Stromal cell of bone marrow (primary cell): ENCODE data around the gene MGLL.
"Not testable (repeated sequence)": the region's sequence is repeated elsewhere in the genome, so short reads cannot be mapped to it uniquely, and the experiment has no call there.

Source experiments
- DNase-seq: peaks from one replicate; pipeline ENCODE4 v3.0.0-alpha.2; 2012; ENCODE audit warnings: low read depth

MGLL gene

DNA sequence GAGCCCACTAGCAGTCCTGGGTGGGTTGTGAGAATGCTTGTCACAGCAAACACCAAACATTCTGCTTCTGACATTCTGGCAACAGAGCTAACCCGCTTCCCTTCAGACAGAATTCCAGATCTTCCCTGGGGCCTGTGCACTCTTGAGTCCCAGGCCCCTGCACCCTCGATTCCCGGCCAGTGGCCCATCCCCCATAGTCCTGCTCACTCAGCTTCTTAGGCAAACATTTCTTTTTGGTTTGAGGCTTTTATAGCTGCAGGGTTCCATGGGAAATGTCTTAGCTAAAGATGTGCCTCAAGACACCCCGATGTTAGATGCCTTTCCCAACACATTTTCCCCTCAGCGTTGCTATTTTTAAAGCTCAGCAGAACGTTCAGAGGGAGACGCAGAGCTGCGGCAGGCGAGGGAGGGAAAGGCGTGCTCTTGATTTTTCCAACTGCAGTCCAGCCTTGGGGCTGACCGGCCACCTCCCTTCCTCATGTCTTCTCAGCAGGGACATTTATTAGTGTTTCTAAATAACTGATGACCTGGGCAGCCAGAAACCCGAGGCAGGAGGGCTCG is 114.4 kb downstream of the MGLL start:
- DNase-seq = no peak

DNA sequence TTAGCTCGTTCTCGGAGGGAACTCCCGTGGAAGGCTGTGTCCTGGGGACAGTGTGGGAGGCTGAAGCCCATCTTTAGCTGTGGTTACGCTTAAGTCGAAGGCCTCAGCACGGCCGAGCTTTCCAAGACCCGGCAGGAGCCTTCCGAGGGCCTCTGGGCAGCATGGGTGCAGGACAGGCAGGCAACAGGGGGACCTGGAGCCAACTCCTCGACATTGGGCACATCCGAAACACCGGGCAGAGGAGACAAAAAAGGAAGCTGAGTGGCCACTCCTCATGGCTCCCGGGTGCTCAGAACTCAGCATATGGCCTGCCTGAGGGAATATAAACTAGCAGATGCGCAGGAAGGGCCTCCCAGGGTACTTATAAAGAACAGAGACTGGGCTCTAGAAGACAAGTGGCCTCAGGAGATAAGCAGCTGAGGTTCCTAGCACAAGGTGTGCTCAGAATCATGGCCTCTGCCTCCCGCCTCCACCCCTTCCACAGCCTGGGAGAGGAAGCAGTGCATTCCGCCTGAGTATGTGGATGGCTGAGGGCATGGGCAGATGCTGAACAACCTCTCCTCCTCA is 115.4 kb downstream of the MGLL start:
- DNase-seq = no peak

DNA sequence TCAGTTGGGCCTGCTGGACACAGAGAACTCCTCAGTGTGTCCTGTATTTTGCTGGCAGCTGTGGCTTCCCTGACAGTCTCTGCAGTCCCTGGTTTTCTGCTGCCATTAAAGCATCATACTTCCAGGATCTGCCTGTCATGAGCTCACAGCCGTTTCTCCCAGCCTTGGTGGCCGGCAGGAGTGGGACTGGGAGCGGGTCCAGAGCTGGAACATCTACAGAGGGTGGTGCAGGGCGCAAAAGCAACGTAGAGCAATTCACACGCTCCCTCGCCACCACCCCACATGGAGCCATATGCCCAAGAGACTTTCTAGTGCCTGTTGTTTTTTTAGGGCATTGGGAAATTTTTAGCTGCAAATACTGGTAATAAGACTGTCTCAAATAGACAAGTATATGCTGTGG is 116.0 kb downstream of the MGLL start:
- no peak for DNase-seq

- DNase-seq = not testable (repeated sequence)
These were observed 117.5 kb downstream of the MGLL start for GRCh38 chr3:127704840-127705239.

DNA sequence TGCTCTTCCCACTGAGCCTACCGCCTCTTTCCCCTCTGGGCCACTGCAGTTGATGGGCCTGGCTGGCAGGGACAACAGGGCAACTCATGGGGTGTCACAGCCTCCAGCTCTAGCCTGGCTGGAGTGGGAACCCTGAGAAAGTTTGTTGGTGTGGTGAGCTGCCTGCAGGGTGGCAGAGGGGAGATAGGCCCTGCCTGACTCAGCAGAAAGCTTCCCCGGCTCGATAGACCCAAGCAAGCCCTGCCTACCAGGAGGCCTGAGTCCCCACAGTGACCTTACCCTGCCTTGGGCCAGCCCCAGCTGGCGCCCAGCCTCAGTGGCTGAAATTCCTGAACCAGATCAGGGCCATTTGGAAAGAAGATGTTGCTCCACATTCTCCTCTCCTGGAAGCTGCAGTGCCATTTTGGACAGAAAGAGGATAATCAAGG is 120.2 kb downstream of the MGLL start:
- no peak for DNase-seq

DNA sequence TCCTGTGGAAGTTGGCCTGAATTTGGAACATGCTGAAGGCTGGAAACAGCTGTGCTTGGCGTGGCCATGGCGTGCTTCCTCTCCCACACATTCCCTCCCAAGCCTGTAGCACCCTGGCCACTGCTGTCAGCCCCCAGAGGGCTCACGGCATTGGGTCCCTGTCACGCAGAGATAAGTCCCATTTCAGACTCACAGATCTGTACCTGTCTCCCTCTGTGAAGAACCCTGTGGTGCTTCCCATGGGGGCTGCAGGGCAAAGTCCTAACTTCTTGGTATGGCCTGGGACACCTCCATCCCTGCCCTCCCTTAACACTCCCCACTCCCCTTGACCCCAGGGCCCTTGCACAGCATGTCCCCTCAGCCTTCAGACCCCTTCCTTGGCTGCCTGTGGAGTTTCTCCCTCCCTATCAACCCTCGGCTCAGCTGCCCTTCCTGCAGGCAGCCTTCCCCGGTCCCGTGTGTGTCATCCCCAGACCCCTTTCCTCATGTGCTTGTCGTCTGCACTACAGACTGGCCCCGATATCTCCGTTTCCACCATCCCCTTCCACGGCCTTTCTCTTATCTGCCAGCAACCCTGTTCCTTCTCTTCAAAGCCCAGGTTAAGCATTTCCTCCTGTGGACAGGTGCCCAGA is 120.9 kb downstream of the MGLL start:
- DNase-seq = no peak

DNA sequence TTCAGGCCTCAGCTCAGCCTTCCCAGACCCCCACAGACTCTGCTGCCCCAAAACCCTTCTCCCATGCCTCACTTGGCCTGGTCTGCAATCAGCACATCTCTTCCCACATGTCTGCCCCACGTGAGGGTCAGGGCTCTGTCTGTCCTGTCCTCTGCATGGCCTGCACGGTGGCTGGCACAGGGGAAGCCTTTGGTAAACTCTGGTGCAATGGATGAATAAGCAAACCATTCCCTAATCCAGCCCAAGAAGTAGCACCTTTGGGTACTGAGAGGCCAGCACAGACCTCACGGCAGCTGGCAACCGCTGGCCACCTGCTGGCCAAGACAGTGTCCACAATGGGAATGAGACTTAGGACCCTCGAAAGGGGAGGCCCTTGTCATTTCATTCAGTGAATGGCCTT is 121.9 kb downstream of the MGLL start:
- no peak for DNase-seq

GRCh38 chr3:127699416-127700300 is 122.7 kb downstream of the MGLL start:
- DNase-seq = no peak

GRCh38 chr3:127698691-127699415 is 123.5 kb downstream of the MGLL start:
- DNase-seq = no peak

DNA sequence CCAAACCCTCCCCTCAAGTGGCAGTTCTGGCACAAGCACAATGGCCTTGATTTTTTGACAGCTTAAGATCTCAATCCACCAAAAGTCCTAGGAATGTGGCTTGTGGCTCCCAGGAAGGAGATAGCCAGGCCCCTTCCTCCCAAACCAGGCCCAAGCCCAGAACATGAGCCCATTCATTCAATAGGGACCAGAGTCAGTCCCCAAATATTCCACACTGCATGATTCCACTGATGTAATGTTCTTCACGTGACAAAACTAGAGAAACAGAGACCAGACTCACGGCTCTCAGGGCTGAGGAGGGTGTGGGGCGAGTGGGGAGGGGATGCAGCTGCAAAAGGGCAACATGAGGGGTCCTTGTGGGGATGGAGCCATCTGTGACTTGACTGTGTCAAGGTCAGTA is 124.0 kb downstream of the MGLL start:
- no peak for DNase-seq

DNA sequence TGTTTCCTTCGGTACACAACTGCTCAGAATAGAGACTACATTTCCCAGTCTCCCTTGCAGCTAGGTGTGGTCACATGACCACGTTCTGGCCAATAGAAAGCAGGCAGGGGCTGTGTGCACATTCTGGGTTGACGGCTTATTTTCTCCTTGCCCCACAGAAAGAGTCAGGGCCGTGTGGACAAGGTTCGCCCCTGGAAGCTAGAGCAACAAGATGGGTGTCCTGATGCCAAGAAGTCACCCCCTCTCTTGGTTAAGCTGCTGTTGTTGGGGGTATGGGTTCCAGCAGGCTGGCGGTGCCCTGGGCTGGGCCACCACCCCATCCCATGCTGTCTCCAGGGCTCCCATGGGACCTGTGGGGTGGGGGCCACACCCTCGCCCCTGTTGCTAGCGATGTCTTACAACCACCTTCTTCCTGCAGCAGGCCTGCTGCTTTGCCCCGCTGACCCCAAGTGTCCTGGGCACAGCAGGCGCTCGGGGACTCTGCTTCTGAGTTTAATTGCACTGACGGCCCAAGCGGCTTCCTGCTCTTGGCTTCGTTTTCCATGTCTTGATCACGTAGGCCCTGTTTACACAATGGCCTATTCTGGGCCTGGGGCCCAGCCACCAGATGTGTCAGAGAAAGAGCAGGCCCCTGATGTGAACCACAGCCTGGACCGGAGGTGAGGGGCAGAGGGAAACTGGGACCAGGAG is 124.6 kb downstream of the MGLL start:
- DNase-seq = peak; percentile 86

DNA sequence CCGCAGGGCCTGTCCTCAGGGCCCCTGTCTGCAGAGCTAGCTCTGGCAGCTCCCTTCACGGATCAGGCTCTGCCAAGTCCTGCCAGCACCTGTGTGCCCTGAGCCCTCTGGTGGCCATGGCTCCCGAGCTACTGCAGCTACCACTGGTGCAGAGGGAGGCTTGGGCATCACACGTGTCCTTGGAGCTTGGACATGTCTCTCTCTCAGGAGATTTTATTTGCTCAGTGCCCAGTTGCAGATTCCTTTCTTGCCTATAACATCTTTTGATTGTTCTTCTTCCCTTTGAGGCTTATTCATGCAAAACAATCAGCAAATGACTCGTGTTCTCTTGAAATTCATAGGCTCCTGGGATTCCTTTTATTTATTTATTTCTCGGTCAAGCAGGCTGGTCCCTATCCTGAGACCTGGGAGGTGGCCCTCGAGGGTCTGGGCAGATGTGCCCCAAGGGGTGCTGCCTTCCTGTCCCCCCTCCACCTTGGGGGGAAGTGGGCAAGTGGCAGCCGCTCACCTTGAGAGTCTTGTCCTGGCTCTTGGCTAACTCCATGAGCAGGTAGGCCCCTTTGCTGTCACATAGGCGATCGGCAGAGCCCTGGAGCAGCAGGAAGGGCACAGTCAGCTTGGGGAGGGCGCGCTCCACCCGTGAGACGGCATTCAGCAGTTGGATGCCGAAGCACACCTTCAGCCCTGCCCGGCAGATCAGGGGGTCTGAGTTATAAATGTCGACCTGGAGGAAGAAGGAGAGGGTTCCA is 127.7 kb downstream of the MGLL start:
- no peak for DNase-seq

DNA sequence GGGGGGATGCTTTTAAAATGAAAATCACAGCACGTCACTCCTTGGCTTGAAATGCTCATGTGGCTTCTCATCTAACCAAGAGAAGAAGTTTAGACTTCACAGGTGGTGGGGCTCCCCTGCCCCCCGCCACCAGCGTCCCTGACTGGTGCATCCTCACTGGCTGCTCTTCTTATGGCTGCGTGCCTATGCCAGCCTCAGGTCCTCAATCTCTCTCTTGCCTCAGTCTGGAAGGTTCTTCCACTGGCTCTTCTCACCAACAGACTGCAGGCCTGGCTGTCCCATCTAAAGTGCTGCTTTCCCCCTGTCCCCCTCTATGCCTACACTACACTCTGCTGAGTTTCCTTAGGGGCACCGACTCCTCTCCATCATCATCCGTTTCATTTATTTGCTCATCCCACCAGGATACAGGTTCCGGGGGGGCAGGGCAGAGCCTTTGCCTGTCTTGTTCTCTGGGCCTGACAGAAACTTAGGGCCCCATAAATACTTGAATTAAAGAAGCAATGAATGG is 128.9 kb downstream of the MGLL start:
- DNase-seq = no peak

DNA sequence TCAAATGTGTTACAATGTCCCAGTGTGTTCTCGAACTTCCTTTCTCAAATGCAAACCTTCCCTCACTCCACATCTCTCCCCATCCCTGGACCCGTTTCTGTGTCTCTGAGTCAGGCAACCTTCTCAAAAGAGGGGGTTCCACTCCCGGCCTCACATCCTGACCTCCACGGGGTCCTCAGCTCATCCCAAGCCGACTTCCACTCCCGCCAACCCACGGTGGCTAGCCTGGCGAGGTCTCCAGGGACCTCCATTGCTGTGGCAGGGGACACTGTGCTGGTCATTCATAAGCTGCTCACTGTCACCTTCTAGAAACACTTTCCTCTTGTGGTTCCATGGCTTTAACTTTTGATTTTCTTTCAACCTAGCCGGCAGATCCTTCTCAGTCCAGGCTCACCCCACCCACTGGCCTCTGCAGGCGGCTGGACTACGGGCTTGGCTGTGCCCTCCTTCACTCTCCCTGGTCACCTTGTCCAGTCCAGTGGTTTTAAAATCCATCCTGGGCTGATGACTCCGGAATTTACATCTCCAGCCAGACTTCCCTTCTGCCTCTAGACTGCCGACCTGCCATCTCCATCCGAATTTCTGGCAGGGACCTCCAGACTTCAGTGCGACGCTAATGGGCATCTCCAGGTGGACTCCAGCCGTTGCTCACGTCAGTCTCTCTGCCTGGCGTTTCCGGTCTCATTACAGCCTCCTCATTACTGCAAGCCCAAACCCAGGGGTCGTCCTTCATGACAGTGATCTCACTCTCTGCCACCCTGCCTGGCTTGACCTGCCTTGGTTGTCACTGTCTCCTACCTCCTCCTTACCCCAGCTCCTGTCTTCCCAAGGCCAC is 129.6 kb downstream of the MGLL start:
- no peak for DNase-seq

GRCh38 chr3:127691974-127692373 is 130.3 kb downstream of the MGLL start:
- no peak for DNase-seq

DNA sequence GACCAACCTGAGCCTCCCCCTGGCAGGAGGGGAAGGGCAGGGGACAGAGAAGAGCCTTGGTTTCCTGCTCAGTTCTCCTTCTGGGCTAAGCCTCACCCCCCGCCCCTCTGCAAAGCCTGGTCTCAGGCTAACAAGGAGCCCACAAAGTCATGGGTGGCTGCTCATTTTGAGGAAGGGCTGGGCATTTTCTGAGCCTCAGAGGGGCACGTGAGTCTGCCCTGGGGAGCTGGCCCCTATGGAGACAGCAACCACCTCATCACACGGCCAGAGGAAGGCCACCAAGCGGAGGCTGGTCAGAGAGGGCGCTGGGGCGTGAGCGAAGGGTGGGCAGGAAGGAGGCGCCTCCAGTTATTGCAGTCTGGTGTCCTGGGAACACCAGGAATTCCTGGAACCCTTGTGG is 130.8 kb downstream of the MGLL start:
- DNase-seq = no peak

- DNase-seq = peak; percentile 26
These were observed 131.4 kb downstream of the MGLL start for GRCh38 chr3:127690823-127691452.

DNA sequence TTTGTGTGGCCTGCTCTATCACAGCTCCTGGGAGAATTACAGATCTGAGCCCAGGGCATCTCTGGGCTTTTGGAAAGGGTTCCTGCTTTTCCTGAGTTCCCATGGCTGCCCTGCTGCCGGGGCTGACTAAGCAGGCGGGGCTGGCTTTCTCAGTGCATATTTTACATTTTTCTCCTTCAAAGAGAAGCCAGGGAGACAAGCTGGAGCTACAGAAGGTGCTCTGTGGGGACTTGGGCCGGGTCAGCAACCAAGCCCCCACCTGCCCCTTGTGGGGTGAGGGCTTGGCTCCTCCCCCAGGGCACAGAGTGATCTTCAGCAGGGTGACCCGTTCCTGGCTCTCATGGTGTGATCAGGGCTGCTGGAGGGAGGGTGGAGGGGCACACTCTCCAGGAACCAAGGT is 132.2 kb downstream of the MGLL start:
- DNase-seq = peak; percentile 28

DNA sequence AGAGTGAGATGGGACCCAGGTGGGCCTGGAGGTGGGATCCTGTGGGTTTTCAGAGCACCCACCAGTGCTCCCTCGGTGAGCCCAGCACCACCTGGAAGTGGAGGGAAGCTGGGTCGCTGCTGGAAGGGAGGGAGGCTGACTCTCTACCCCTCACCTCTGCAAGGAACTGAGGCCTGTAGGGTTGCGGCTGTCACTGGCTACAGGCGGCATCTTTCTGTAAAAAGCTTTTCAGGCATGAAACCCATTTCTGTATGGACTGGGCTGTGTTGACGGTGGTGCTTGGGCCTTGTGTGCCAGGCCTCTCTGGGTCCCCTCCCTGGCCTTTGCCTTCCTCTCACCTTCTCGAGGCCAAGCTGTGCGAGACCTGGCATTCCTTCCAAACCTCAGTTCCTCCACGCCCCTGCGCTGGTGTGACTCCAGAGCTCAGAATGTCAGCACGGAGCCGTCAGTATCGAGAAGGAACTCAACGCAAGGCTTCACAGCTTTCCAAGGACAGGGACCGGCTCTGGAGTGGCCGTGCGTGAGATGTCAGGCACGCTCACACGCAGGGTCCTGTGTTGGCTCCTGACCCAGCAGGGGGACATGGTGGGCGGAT is 133.0 kb downstream of the MGLL start:
- no peak for DNase-seq
